Thoracic aorta (tissue), 2 donors: ENCODE results near the gene TRAPPC3. TPM values are rescaled to one million over a fixed set of nuclear protein-coding genes. Genes with fewer than 3 reads are reported as not detected.

ENCODE experiments used
- ATAC-seq: fragments of 150-250 bp; one replicate; pipeline ENCODE4 v1.8.0; 2017; ENCODE audit warnings: low read depth; ENCODE audit not compliant: insufficient number of reproducible peaks, low FRiP score
- DNase-seq: peaks from one replicate; pipeline ENCODE4 v3.0.0-alpha.2; 2020; ENCODE audit warnings: low spot score
- H3K27ac ChIP-seq, 2 donors: fragments of 200-600 bp; sonication (generic); 1 replicate in 1 of 2; 2 replicates in 1 of 2; pipeline ENCODE4 v1.5.1; 2016; ENCODE audit warnings: mild to moderate bottlenecking in 2 of 2, moderate library complexity in 2 of 2
- H3K27me3 ChIP-seq: fragments of 200-600 bp; sonication (generic); replicated peaks from 2 replicates; pipeline ENCODE4 v1.6.0; 2016; ENCODE audit warnings: mild to moderate bottlenecking; ENCODE audit not compliant: insufficient read depth
- H3K36me3 ChIP-seq: fragments of 200-600 bp; sonication (generic); one replicate; pipeline ENCODE4 v1.5.1; 2016
- H3K4me1 ChIP-seq, 2 donors: fragments of 200-600 bp; sonication (generic); 1 replicate in 1 of 2; 2 replicates in 1 of 2; pipeline versions ENCODE4 v1.5.1 to v1.6.0; 2016; ENCODE audit warnings: low read depth in 2 of 2, mild to moderate bottlenecking in 1 of 2; ENCODE audit not compliant: control insufficient read depth in 1 of 2
- H3K4me3 ChIP-seq: fragments of 200-600 bp; sonication (generic); 2 replicates; pipeline ENCODE4 v1.5.1; 2016; ENCODE audit warnings: mild to moderate bottlenecking
- H3K9me3 ChIP-seq: fragments of 200-600 bp; sonication (generic); 2 replicates; pipeline ENCODE4 v1.5.1; 2016
- total RNA-seq, 2 donors: library from RNA; depleted of rRNA; stranded (reverse); fragments of >200 nt; gene quantifications; one replicate each; pipeline versions ENCODE4 v1.1.0 to v1.2.3, GENCODE V29; 2016
- TF ChIP-seq, protein P1 (sequence below): fragments of 200-600 bp; sonication (generic); IDR thresholded peaks from one replicate; pipeline ENCODE4 v1.5.1; 2019; ENCODE audit warnings: antibody characterized with exemption

Gene TRAPPC3
- total RNA-seq, 2 donors from 2014 or later, result 78.5 to 92.3 TPM

- H3K27me3 ChIP-seq, result no peaks in the 10 kb centered on the region
- H3K9me3 ChIP-seq, result no peaks in the 10 kb centered on the region
- peaks cover 24% of the 10 kb centered on the region for H3K36me3 ChIP-seq
- H3K4me3 ChIP-seq, result no peak overlapping the region
- TF ChIP-seq, protein P1, sequence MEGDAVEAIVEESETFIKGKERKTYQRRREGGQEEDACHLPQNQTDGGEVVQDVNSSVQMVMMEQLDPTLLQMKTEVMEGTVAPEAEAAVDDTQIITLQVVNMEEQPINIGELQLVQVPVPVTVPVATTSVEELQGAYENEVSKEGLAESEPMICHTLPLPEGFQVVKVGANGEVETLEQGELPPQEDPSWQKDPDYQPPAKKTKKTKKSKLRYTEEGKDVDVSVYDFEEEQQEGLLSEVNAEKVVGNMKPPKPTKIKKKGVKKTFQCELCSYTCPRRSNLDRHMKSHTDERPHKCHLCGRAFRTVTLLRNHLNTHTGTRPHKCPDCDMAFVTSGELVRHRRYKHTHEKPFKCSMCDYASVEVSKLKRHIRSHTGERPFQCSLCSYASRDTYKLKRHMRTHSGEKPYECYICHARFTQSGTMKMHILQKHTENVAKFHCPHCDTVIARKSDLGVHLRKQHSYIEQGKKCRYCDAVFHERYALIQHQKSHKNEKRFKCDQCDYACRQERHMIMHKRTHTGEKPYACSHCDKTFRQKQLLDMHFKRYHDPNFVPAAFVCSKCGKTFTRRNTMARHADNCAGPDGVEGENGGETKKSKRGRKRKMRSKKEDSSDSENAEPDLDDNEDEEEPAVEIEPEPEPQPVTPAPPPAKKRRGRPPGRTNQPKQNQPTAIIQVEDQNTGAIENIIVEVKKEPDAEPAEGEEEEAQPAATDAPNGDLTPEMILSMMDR, result no peak
- DNase-seq, result no peak
- peaks cover 18 to 27% of the 10 kb centered on the region in 2 donors for H3K4me1 ChIP-seq
- H3K27ac ChIP-seq, result peak overlapping the region; percentile 4 to 76
- ATAC-seq, result no peak
Measured at GRCh38 chr1:36142121-36142520, 7.2 kb downstream of the TRAPPC3 start.

GRCh38 chr1:36139521-36139920, 9.8 kb downstream of the TRAPPC3 start:
- TF ChIP-seq, protein P1, result no peak
- peaks cover 24% of the 10 kb centered on the region for H3K36me3 ChIP-seq
- no peak for DNase-seq
- H3K4me3 ChIP-seq, result no peak overlapping the region
- H3K27ac ChIP-seq, result peak overlapping the region; percentile 1 to 76
- no peaks in the 10 kb centered on the region for H3K9me3 ChIP-seq
- H3K4me1 ChIP-seq, result peaks cover 40 to 51% of the 10 kb centered on the region in 2 donors
- no peaks in the 10 kb centered on the region for H3K27me3 ChIP-seq
- ATAC-seq, result no peak

DNA sequence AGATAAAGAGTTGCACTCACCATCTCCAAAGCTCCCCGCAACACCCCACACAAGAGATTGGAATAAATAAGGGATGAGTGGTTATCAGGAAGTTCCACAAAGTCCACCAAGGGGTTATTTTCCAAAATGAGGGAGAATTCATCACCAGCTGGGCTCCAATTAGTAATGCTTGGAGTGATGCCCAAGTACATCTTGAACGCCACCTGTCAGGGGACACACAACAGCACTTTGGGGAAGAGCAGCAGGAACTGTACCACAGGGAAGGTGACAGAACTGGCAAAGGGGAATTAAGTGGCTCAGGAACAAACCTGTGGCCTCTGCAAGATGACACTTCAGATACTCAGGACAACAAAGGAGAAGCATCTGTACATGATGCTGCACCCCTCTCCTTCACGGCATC, 11.5 kb downstream of the TRAPPC3 start:
- no peak overlapping the region for H3K4me3 ChIP-seq
- ATAC-seq, result no peak
- no peaks in the 10 kb centered on the region for H3K9me3 ChIP-seq
- H3K27me3 ChIP-seq, result no peaks in the 10 kb centered on the region
- TF ChIP-seq, protein P1, result no peak
- peaks cover 40 to 68% of the 10 kb centered on the region in 2 donors for H3K4me1 ChIP-seq
- peaks cover 24% of the 10 kb centered on the region for H3K36me3 ChIP-seq
- no peak for DNase-seq
- H3K27ac ChIP-seq, result peak overlapping the region; percentile 87 to 89

DNA sequence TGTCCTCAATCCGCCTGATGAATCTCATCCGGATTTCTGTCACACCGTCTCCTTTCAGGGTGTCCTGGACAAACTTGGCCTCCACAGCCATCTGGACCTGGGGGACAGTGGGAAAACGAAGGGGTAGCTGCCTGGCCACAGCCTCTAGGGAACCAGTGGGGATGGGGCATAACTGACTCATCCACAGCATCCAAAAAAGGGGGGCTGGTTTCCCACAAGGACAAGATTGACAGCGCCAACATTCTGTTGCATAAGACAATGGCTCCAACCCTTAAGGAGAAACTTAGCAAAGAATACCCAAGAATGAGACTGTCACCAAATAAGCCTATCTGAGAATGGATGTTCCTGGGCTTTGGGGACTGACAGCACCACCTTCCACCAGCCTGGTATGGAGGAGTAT, 12.1 kb downstream of the TRAPPC3 start:
- no peak for ATAC-seq
- DNase-seq, result no peak
- Histone ChIP-seq H3K27ac (peak overlapping the region; percentile 87 to 89), H3K36me3 (peaks cover 24% of the 10 kb centered on the region), H3K27me3 (no peaks in the 10 kb centered on the region), H3K4me1 (peaks cover 35 to 63% of the 10 kb centered on the region in 2 donors), H3K9me3 (no peaks in the 10 kb centered on the region), H3K4me3 (no peak overlapping the region)
- TF ChIP-seq, protein P1, result no peak

GRCh38 chr1:36136535-36136934, 12.8 kb downstream of the TRAPPC3 start:
- H3K9me3 ChIP-seq, result no peaks in the 10 kb centered on the region
- ATAC-seq, result peak; percentile 69
- H3K4me3 ChIP-seq, result no peak overlapping the region
- TF ChIP-seq, protein P1, result no peak
- peaks cover 24% of the 10 kb centered on the region for H3K36me3 ChIP-seq
- H3K27ac ChIP-seq, result peak overlapping the region; percentile 87 to 89
- peak; percentile 64 for DNase-seq
- H3K27me3 ChIP-seq, result no peaks in the 10 kb centered on the region
- peaks cover 34 to 58% of the 10 kb centered on the region in 2 donors for H3K4me1 ChIP-seq
